Immature natural killer cell (primary cell): ENCODE results near the gene HOXA7. TPM values are rescaled to one million over a fixed set of nuclear protein-coding genes. Genes with fewer than 3 reads are reported as not detected.

Experiments
- DNase-seq, 3 donors: peaks; one replicate each; pipeline ENCODE4 v3.0.0; 2022; ENCODE audit warnings: mixed read lengths in 1 of 3
- H3K27ac Mint-ChIP-seq, 6 donors: one replicate each; pipeline ENCODE4 v1.8.0; 2020; ENCODE audit warnings: mixed read lengths in 6 of 6, mild to moderate bottlenecking in 5 of 6, inconsistent platforms in 4 of 6, moderate library complexity in 3 of 6
- H3K27me3 Mint-ChIP-seq, 3 donors: one replicate each; pipeline ENCODE4 v1.8.0; 2020 to 2021; ENCODE audit warnings: low read depth in 3 of 3, mild to moderate bottlenecking in 3 of 3, mixed read lengths in 3 of 3, moderate library complexity in 3 of 3, inconsistent platforms in 1 of 3
- H3K36me3 Mint-ChIP-seq, 3 donors: one replicate each; pipeline ENCODE4 v1.8.0; 2020; ENCODE audit warnings: mixed read lengths in 3 of 3, inconsistent platforms in 2 of 3, mild to moderate bottlenecking in 2 of 3
- H3K4me1 Mint-ChIP-seq, 2 donors: one replicate each; pipeline ENCODE4 v1.8.0; 2020; ENCODE audit warnings: inconsistent platforms in 2 of 2, mild to moderate bottlenecking in 2 of 2, mixed read lengths in 2 of 2, moderate library complexity in 1 of 2
- H3K4me3 Mint-ChIP-seq, 5 donors: one replicate each; pipeline ENCODE4 v1.8.0; 2020; ENCODE audit warnings: mild to moderate bottlenecking in 5 of 5, mixed read lengths in 5 of 5, inconsistent platforms in 3 of 5, moderate library complexity in 3 of 5
- H3K9me3 Mint-ChIP-seq, 6 donors: one replicate each; pipeline ENCODE4 v1.8.0; 2020; ENCODE audit warnings: mild to moderate bottlenecking in 6 of 6, mixed read lengths in 6 of 6, inconsistent platforms in 4 of 6, moderate library complexity in 3 of 6
- polyA plus RNA-seq, 3 donors: library from polyadenylated mRNA; unstranded; fragments of 300-500 nt; fragmentation: Illumina TruSeq; gene quantifications; one replicate each; pipeline ENCODE4 v1.2.3, GENCODE V29; 2021

The HOXA7 gene
- polyA plus RNA-seq, 3 donors from 2014 or later, result 1.0 to 4.2 TPM; not detected in 1

- Mint-ChIP-seq H3K9me3 (peaks cover 0 to 1% (median 0%) of the 10 kb centered on the region in 6 donors), H3K27me3 (peaks cover 48 to 68% (median 66%) of the 10 kb centered on the region in 3 donors), H3K36me3 (peaks cover 0 to 8% (median 0%) of the 10 kb centered on the region in 3 donors), H3K4me1 (peaks cover 45 to 51% of the 10 kb centered on the region in 2 donors), H3K27ac (peak overlapping the region in 1 of 6 donors; percentile 46), H3K4me3 (peak overlapping the region in 3 of 5 donors; percentile 82 to 90 (median 86))
- no peak for DNase-seq
Measured at GRCh38 chr7:27182861-27183681, 26.6 kb upstream of the HOXA7 start.

- peak overlapping the region in 2 of 5 donors; percentile 49 to 52 for H3K4me3 Mint-ChIP-seq
- DNase-seq, result no peak
- H3K36me3 Mint-ChIP-seq, result peaks cover 0 to 8% (median 0%) of the 10 kb centered on the region in 3 donors
- H3K27me3 Mint-ChIP-seq, result peaks cover 45 to 63% (median 61%) of the 10 kb centered on the region in 3 donors
- H3K4me1 Mint-ChIP-seq, result peaks cover 38 to 44% of the 10 kb centered on the region in 2 donors
- no peak overlapping the region for H3K27ac Mint-ChIP-seq
- H3K9me3 Mint-ChIP-seq, result peaks cover 0 to 1% (median 0%) of the 10 kb centered on the region in 6 donors
Measured at GRCh38 chr7:27182285-27182841, 25.9 kb upstream of the HOXA7 start.

- Mint-ChIP-seq H3K4me3 (no peak overlapping the region), H3K4me1 (peaks cover 35 to 38% of the 10 kb centered on the region in 2 donors), H3K36me3 (peaks cover 0 to 8% (median 0%) of the 10 kb centered on the region in 3 donors), H3K27me3 (peaks cover 42 to 58% (median 57%) of the 10 kb centered on the region in 3 donors), H3K27ac (no peak overlapping the region), H3K9me3 (peaks cover 0 to 1% (median 0%) of the 10 kb centered on the region in 6 donors)
- no peak for DNase-seq
Measured at GRCh38 chr7:27181795-27182275, 25.4 kb upstream of the HOXA7 start.

- peaks cover 0 to 1% (median 0%) of the 10 kb centered on the region in 6 donors for H3K9me3 Mint-ChIP-seq
- peaks cover 29 to 32% of the 10 kb centered on the region in 2 donors for H3K4me1 Mint-ChIP-seq
- H3K4me3 Mint-ChIP-seq, result no peak overlapping the region
- peaks cover 0 to 8% (median 0%) of the 10 kb centered on the region in 3 donors for H3K36me3 Mint-ChIP-seq
- no peak overlapping the region for H3K27ac Mint-ChIP-seq
- peaks cover 36 to 49% (median 49%) of the 10 kb centered on the region in 3 donors for H3K27me3 Mint-ChIP-seq
- DNase-seq, result no peak
Measured at GRCh38 chr7:27180431-27181420, 24.3 kb upstream of the HOXA7 start.

GRCh38 chr7:27179503-27180430 lies 23.3 kb upstream of the HOXA7 start:
- Mint-ChIP-seq H3K9me3 (peaks cover 0 to 1% (median 0%) of the 10 kb centered on the region in 6 donors), H3K4me1 (peaks cover 21 to 23% of the 10 kb centered on the region in 2 donors), H3K36me3 (peaks cover 0 to 8% (median 0%) of the 10 kb centered on the region in 3 donors), H3K27me3 (peaks cover 27 to 40% (median 39%) of the 10 kb centered on the region in 3 donors), H3K4me3 (peak overlapping the region; percentile 1 to 79 (median 66)), H3K27ac (peak overlapping the region in 1 of 6 donors; percentile 46)
- peak; percentile 58 to 69 (median 67) for DNase-seq

- Mint-ChIP-seq H3K36me3 (peaks cover 0 to 8% (median 0%) of the 10 kb centered on the region in 3 donors), H3K9me3 (peaks cover 0 to 1% (median 0%) of the 10 kb centered on the region in 6 donors), H3K27ac (no peak overlapping the region), H3K27me3 (peaks cover 24 to 34% (median 33%) of the 10 kb centered on the region in 3 donors), H3K4me3 (no peak overlapping the region), H3K4me1 (peaks cover 16% of the 10 kb centered on the region in 2 donors)
- DNase-seq, result no peak
Measured at GRCh38 chr7:27179030-27179429, 22.6 kb upstream of the HOXA7 start.

GRCh38 chr7:27178366-27178765 lies 21.9 kb upstream of the HOXA7 start:
- no peak overlapping the region for H3K27ac Mint-ChIP-seq
- no peak overlapping the region for H3K4me3 Mint-ChIP-seq
- H3K9me3 Mint-ChIP-seq, result peaks cover 0 to 1% (median 0%) of the 10 kb centered on the region in 6 donors
- peaks cover 21 to 29% (median 26%) of the 10 kb centered on the region in 3 donors for H3K27me3 Mint-ChIP-seq
- peaks cover 0 to 8% (median 0%) of the 10 kb centered on the region in 3 donors for H3K36me3 Mint-ChIP-seq
- DNase-seq, result no peak
- H3K4me1 Mint-ChIP-seq, result peaks cover 10 to 12% of the 10 kb centered on the region in 2 donors

- Mint-ChIP-seq H3K9me3 (peaks cover 0 to 1% (median 0%) of the 10 kb centered on the region in 6 donors), H3K4me1 (peaks cover 10 to 11% of the 10 kb centered on the region in 2 donors), H3K27ac (no peak overlapping the region), H3K27me3 (peaks cover 17 to 29% (median 21%) of the 10 kb centered on the region in 3 donors), H3K4me3 (no peak overlapping the region), H3K36me3 (peaks cover 0 to 8% (median 0%) of the 10 kb centered on the region in 3 donors)
- no peak for DNase-seq
Measured at GRCh38 chr7:27177795-27178320, 21.4 kb upstream of the HOXA7 start.

- Mint-ChIP-seq H3K27me3 (peaks cover 13 to 27% (median 21%) of the 10 kb centered on the region in 3 donors), H3K4me3 (no peak overlapping the region), H3K36me3 (peaks cover 0 to 8% (median 0%) of the 10 kb centered on the region in 3 donors), H3K9me3 (peaks cover 0 to 1% (median 0%) of the 10 kb centered on the region in 6 donors), H3K4me1 (peaks cover 14 to 15% of the 10 kb centered on the region in 2 donors), H3K27ac (no peak overlapping the region)
- DNase-seq, result no peak
Measured at GRCh38 chr7:27176962-27177794, 20.7 kb upstream of the HOXA7 start.

- Mint-ChIP-seq H3K27ac (no peak overlapping the region), H3K4me3 (no peak overlapping the region), H3K36me3 (peaks cover 0 to 10% (median 0%) of the 10 kb centered on the region in 3 donors), H3K27me3 (peaks cover 19 to 34% (median 26%) of the 10 kb centered on the region in 3 donors), H3K9me3 (peaks cover 0 to 1% (median 0%) of the 10 kb centered on the region in 6 donors), H3K4me1 (peaks cover 21 to 22% of the 10 kb centered on the region in 2 donors)
- no peak for DNase-seq
Measured at GRCh38 chr7:27176524-27176845, 20.0 kb upstream of the HOXA7 start.
